Measurements from ENCODE around the gene CEP68. TPM values are rescaled to one million over a fixed set of nuclear protein-coding genes. Genes with fewer than 3 reads are reported as not detected.

The CEP68 gene
- total RNA-seq, 4 donors from 2014 or later = 21.6 to 40.4 (median 25.2) TPM

DNA sequence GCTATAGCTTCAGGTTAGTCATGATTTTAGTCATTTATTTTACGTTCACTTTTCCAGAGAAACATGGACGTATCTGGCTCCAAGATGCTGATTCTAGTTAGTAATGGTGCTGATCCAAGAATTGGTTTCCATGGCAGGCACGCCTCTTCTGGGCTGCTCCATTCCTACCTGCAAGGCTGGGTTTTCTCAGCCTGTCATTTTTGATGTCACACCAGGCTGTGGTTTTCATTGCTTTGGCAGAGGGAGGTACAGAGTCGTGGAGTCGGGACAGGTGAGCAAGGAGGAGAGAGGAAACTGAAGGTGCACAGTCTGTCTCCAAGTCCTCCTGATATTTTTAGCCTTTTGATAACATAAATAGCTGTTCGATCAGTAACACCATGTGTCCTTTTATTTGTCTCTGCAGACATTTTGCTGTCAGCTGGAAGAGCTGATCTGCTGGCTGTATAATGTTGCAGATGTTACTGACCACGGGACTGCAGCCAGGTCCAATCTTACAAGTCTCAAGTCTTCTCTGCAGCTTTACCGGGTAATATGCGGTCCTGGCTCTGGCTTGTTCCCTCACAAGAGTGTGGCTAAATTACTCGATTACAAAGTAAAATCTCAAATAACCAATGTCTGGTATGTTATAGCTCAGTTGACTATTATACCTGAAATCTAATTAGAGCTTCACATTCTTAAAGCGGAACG, 17.8 kb downstream of the CEP68 start:
- H3K27ac ChIP-seq = no peak overlapping the region
- H3K9me3 ChIP-seq = no peaks in the 10 kb centered on the region
- no peaks in the 10 kb centered on the region for H3K27me3 ChIP-seq
- no peak for DNase-seq (ENCODE audit: low spot score in 2 of 2)
- no peak for TF ChIP-seq POLR2A (IDR thresholded peaks at IDR 0.05)
- TF ChIP-seq, protein P1, sequence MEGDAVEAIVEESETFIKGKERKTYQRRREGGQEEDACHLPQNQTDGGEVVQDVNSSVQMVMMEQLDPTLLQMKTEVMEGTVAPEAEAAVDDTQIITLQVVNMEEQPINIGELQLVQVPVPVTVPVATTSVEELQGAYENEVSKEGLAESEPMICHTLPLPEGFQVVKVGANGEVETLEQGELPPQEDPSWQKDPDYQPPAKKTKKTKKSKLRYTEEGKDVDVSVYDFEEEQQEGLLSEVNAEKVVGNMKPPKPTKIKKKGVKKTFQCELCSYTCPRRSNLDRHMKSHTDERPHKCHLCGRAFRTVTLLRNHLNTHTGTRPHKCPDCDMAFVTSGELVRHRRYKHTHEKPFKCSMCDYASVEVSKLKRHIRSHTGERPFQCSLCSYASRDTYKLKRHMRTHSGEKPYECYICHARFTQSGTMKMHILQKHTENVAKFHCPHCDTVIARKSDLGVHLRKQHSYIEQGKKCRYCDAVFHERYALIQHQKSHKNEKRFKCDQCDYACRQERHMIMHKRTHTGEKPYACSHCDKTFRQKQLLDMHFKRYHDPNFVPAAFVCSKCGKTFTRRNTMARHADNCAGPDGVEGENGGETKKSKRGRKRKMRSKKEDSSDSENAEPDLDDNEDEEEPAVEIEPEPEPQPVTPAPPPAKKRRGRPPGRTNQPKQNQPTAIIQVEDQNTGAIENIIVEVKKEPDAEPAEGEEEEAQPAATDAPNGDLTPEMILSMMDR (IDR thresholded peaks at IDR 0.05) = no peak
- TF ChIP-seq EP300 (IDR thresholded peaks at IDR 0.05) = no peak
- H3K4me3 ChIP-seq = no peak overlapping the region
- H3K4me1 ChIP-seq = peaks cover 0 to 57% (median 25%) of the 10 kb centered on the region in 4 donors
- H3K36me3 ChIP-seq = peaks cover 8 to 80% (median 9%) of the 10 kb centered on the region in 3 donors
- 81 to 86% methylated on average over 12 of the region's 12 CpGs for WGBS, 2 donors

DNA sequence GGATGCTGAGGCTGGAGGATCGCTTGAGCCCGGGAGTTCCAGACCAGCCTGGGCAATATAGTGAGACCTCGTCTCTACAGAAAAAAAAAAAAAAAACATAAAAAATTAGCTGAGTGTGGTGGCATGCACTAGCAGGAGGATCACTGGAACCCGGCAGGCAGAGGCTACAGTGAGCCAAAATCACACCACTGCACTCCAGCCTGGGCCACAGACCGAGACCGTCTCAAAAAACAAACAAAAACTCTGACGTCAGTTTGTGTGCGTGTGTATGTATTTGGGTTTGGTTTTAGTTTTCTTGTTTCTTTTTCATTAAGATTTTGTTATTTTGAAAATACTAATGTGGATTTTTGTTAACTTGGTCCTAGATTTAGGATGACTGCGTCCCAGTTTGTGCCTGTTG, 19.0 kb downstream of the CEP68 start:
- Histone ChIP-seq H3K4me3 (no peak overlapping the region), H3K9me3 (no peaks in the 10 kb centered on the region), H3K27ac (peak overlapping the region in 3 of 4 donors; percentile 17 to 65 (median 61)), H3K4me1 (peaks cover 0 to 45% (median 17%) of the 10 kb centered on the region in 4 donors), H3K27me3 (no peaks in the 10 kb centered on the region), H3K36me3 (peaks cover 8 to 81% (median 9%) of the 10 kb centered on the region in 3 donors)
- no peak for DNase-seq (ENCODE audit: low spot score in 2 of 2)
- WGBS, 2 donors = 54 to 62% methylated on average over 9 of the region's 9 CpGs
- no peak for TF ChIP-seq EP300 (IDR thresholded peaks at IDR 0.05)
- TF ChIP-seq POLR2A (IDR thresholded peaks at IDR 0.05) = no peak
- TF ChIP-seq, protein P1 (IDR thresholded peaks at IDR 0.05) = no peak

DNA sequence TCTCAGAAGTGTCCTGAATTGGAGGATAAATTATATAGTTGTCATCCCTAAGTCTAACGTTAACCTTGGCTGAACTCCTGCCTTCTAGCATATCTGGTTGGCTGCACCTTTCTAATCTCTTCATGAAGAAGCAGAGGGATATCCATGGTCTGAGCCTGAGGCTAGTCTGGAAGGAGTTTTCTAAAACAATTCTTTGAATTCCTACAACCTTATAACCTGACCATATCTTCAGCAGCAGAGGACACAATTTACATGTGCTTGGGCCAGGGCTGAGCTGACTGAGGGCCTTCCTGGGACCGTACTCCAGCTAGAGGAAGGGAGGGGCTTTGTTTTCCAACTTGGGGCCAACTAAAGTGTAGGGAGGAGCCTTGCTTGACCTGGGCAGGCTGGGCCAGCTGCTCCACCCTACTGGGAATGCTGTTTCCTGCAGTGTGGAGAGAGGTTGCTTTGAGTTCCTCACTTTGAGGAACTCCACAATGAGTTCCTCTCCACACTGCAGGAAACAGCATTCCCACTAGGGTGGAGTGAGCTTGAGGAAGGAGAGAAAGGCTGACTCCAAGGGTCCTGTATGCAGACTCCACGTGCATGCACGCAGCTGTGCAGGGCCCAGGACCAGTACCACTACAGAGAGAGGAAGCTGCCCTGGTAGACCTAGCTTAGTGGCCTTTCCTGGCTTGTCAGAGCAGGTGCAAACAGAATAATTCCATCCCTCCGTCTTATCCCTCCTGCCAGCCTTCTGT, 19.6 kb downstream of the CEP68 start:
- no peak overlapping the region for H3K4me3 ChIP-seq
- peaks cover 0 to 41% (median 12%) of the 10 kb centered on the region in 4 donors for H3K4me1 ChIP-seq
- 18% methylated on average over 3 to 5 of the region's 5 CpGs for WGBS, 2 donors
- peaks cover 8 to 81% (median 9%) of the 10 kb centered on the region in 3 donors for H3K36me3 ChIP-seq
- H3K9me3 ChIP-seq = no peaks in the 10 kb centered on the region
- DNase-seq (ENCODE audit: low spot score in 2 of 2) = no peak
- no peaks in the 10 kb centered on the region for H3K27me3 ChIP-seq
- H3K27ac ChIP-seq = peak overlapping the region in 3 of 4 donors; percentile 17 to 65 (median 61)
- TF ChIP-seq, protein P1 (IDR thresholded peaks at IDR 0.05) = no peak
- TF ChIP-seq POLR2A (IDR thresholded peaks at IDR 0.05) (no peak), EP300 (IDR thresholded peaks at IDR 0.05) (no peak)

DNA sequence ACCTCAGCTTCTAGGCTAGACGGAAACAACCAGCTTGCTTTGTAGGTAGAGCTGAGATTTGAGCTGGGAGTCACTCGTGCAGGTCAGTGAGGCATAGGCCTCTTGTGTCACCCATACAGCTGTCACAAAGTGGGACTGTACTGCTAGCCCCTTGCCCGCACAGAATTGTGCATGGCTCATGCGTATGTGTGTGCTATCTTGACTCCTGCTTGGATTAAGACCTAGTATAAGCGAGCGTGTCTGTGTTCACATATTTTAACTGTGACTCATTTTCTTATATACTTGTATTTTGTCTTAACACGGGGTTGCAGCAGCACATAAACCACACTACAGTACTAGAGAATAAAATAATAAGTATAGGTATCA, 20.1 kb downstream of the CEP68 start:
- no peak overlapping the region for H3K4me3 ChIP-seq
- H3K36me3 ChIP-seq = peaks cover 8 to 81% (median 9%) of the 10 kb centered on the region in 3 donors
- TF ChIP-seq, protein P1 (IDR thresholded peaks at IDR 0.05) = no peak
- peak overlapping the region in 2 of 4 donors; percentile 61 to 65 for H3K27ac ChIP-seq
- H3K27me3 ChIP-seq = no peaks in the 10 kb centered on the region
- no peaks in the 10 kb centered on the region for H3K9me3 ChIP-seq
- peaks cover 0 to 41% (median 10%) of the 10 kb centered on the region in 4 donors for H3K4me1 ChIP-seq
- DNase-seq (ENCODE audit: low spot score in 2 of 2) = no peak
- 54 to 57% methylated on average over 7 of the region's 7 CpGs for WGBS, 2 donors

DNA sequence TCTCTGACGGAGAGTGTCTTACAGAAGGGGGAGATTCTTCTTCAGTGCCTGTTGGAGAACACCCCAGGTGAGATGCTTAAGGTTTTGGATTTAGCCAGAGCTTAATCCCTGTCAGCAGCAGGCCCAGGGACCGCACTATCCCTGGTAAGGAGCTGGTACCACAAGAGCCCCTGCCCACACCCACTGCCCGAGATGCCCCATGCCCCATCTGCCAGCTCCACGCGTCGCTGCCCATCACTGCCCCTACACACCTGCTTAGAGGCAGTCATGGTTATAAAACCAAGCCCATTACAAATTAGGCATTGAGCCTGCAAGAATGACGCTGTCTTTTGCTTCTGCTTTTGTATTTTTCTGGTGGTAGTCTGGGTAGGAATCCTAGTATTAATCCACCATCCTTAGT, 21.7 kb downstream of the CEP68 start:
- Histone ChIP-seq H3K27me3 (no peaks in the 10 kb centered on the region), H3K4me3 (no peak overlapping the region), H3K27ac (no peak overlapping the region), H3K36me3 (peaks cover 2 to 81% (median 5%) of the 10 kb centered on the region in 3 donors), H3K9me3 (no peaks in the 10 kb centered on the region), H3K4me1 (peaks cover 0 to 53% (median 10%) of the 10 kb centered on the region in 4 donors)
- TF ChIP-seq POLR2A (IDR thresholded peaks at IDR 0.05) = no peak
- no peak for TF ChIP-seq EP300 (IDR thresholded peaks at IDR 0.05)
- TF ChIP-seq, protein P1 (IDR thresholded peaks at IDR 0.05) = no peak
- no peak for DNase-seq (ENCODE audit: low spot score in 2 of 2)
- 94 to 95% methylated on average over 7 of the region's 7 CpGs for WGBS, 2 donors

Measured in tibial nerve (tissue), 4 donors.